ENCODE data around the gene ATP5F1D. TPM values are rescaled to one million over a fixed set of nuclear protein-coding genes. Genes with fewer than 3 reads are reported as not detected.
A peak's percentile ranks its signal among the peaks of the same experiment; 100 is the strongest.

ATP5F1D gene
- total RNA-seq, 1 experiment from 2014 or later: 102 TPM

GRCh38 chr19:1250437-1251260 is 9.1 kb downstream of the ATP5F1D start:
- Histone ChIP-seq H3K9ac (ENCODE audit: low read length) (peak overlapping the region; percentile 86), H3K4me1 (ENCODE audit: insufficient read depth, low read length) (peaks cover 23% of the 10 kb centered on the region), H2AFZ (ENCODE audit: low read length) (no peak overlapping the region), H3K79me2 (ENCODE audit: low read length) (peaks cover 53% of the 10 kb centered on the region), H3K27me3 (ENCODE audit: low read length) (no peaks in the 10 kb centered on the region), H3K4me3 (ENCODE audit: low read length) (peak overlapping the region; percentile 86), H3K4me2 (ENCODE audit: low read length) (peak overlapping the region; percentile 97), H3K27ac (ENCODE audit: low read length) (peak overlapping the region; percentile 94), H3K9me2 (replicated peaks; ENCODE audit: low read length) (no peaks in the 10 kb centered on the region), H3K36me3 (ENCODE audit: low read depth, low read length) (peaks cover 33% of the 10 kb centered on the region), H4K20me1 (ENCODE audit: low read length) (peaks cover 8% of the 10 kb centered on the region), H3F3A (ENCODE audit: low read length, unreplicated experiment) (no peaks in the 10 kb centered on the region), H3K9me3 (ENCODE audit: low read length) (no peaks in the 10 kb centered on the region)
- intact Hi-C loops (cut with micrococcal nuclease): no loop called here
- ChIA-PET POLR2A (ENCODE audit: unreplicated experiment) (no interaction called here), CTCF (no interaction called here)
- ATAC-seq (no peak), DNase-seq (no peak)
- BruUV-seq (replicated peaks): no TSS peak
- TF ChIP-seq EZH2phosphoT487 (IDR thresholded peaks at IDR 0.05; ENCODE audit: borderline replicate concordance, low read length): no peak
- no peak for TF ChIP-seq CTCF (conservative IDR thresholded peaks at IDR 0.05; ENCODE audit: low read depth, low read length)
- TF ChIP-seq EZH2 (IDR thresholded peaks at IDR 0.05; ENCODE audit: low read length, unreplicated experiment): no peak

DNA sequence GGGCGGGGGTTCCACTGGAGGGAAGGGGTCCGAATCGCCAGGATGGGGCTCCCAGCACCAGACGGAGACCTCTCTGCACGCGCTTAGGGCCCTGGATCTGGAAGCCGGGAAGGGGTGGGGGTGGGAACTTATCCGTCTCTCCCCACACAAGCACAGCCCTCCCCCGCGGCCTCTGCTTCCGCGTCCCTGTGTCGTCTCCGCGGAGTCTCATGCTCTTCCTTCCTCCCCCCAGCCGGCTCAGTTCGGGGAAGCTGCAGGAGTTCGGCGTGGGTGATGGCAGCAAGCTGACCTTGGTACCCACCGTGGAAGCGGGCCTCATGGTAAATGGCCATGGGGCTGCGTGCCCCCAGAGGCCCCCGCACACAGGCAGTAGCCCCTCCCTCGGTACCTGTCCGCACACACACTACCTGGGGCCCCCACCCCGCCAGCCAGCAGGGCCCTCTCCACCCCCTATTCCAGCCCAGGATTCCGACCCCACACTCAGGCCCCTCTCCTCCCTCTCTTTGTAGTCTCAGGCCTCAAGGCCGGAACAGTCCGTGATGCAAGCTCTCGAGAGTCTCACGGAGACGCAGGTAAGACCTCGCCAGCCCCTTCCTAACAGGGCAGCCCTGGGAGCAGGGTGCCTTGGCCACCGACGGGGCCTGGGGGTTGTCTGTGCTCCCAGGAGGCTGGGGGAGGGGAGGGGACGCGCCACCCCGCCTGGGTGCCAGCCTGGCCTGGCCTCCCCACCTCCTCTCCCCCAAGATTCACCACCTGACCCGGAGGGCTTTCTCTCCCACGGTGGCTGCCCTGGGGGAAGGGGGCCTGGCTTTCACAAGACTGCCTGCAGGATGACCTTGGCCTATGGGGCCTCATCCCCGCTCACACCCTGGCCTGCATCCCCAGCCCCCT is 10.0 kb downstream of the ATP5F1D start:
- Histone ChIP-seq H3K4me3 (ENCODE audit: low read length) (peak overlapping the region; percentile 86), H3K4me2 (ENCODE audit: low read length) (peak overlapping the region; percentile 97), H3K9me3 (ENCODE audit: low read length) (no peaks in the 10 kb centered on the region), H4K20me1 (ENCODE audit: low read length) (peaks cover 8% of the 10 kb centered on the region), H3F3A (ENCODE audit: low read length, unreplicated experiment) (no peaks in the 10 kb centered on the region), H3K4me1 (ENCODE audit: insufficient read depth, low read length) (peaks cover 23% of the 10 kb centered on the region), H3K9me2 (replicated peaks; ENCODE audit: low read length) (no peaks in the 10 kb centered on the region), H3K27ac (ENCODE audit: low read length) (peak overlapping the region; percentile 94), H3K27me3 (ENCODE audit: low read length) (no peaks in the 10 kb centered on the region), H2AFZ (ENCODE audit: low read length) (no peak overlapping the region), H3K79me2 (ENCODE audit: low read length) (peaks cover 56% of the 10 kb centered on the region), H3K36me3 (ENCODE audit: low read depth, low read length) (peaks cover 39% of the 10 kb centered on the region), H3K9ac (ENCODE audit: low read length) (peak overlapping the region; percentile 86)
- POLR2A ChIA-PET (ENCODE audit: unreplicated experiment): no interaction called here
- TF ChIP-seq CTCF (conservative IDR thresholded peaks at IDR 0.05; ENCODE audit: low read depth, low read length) (no peak), EZH2 (IDR thresholded peaks at IDR 0.05; ENCODE audit: low read length, unreplicated experiment) (no peak), EZH2phosphoT487 (IDR thresholded peaks at IDR 0.05; ENCODE audit: borderline replicate concordance, low read length) (no peak)
- intact Hi-C loops (cut with micrococcal nuclease): loop anchor here (1.0 kb wide), 1 partner anchor 18 kb away; the partner anchor contains the start of gene CIRBP
- DNase-seq (peak; percentile 51), ATAC-seq (no peak)
- CTCF ChIA-PET: no interaction called here
- BruUV-seq (replicated peaks): TSS peak; percentile 79

Data from PC-3 (cell line).